K562 (cell line): ENCODE results near the gene HS6ST1. TPM values are rescaled to one million over a fixed set of nuclear protein-coding genes. Genes with fewer than 3 reads are reported as not detected.

Source experiments
- FOXK1 ChIP-seq: sonication (generic); formaldehyde crosslinking; IDR thresholded peaks from 2 replicates; pipeline ENCODE4 v1.8.0; 2022; ENCODE audit warnings: missing genetic modification reagents, mild to moderate bottlenecking, borderline replicate concordance
- HNRNPUL1 ChIP-seq: fragments of 200-400 bp; formaldehyde crosslinking; IDR thresholded peaks from 2 replicates; pipeline ENCODE4 v1.6.1; 2017; ENCODE audit warnings: low read length
- NBN ChIP-seq: fragments of 450-650 bp; IDR thresholded peaks from 2 replicates; pipeline ENCODE4 v1.6.1; 2016; ENCODE audit warnings: low read depth, mild to moderate bottlenecking
- NR1H2 ChIP-seq: sonication (generic); formaldehyde crosslinking; IDR thresholded peaks from 2 replicates; pipeline ENCODE4 v1.4.0; 2020; ENCODE audit warnings: mild to moderate bottlenecking, missing genetic modification reagents
- POLR2AphosphoS5 ChIP-seq: IDR thresholded peaks from 2 replicates; pipeline ENCODE4 v1.6.1; 2011; ENCODE audit warnings: mild to moderate bottlenecking, low read depth, low read length, moderate library complexity; ENCODE audit not compliant: control insufficient read depth, insufficient read depth
- SIN3A ChIP-seq, 2 experiments: fragments of 150-350 bp in 1 of 2; IDR thresholded peaks; 2 replicates each; pipeline ENCODE4 v1.6.1; 2011 to 2016; ENCODE audit warnings: borderline replicate concordance in 2 of 2, low read depth in 2 of 2, low read length in 2 of 2, mild to moderate bottlenecking in 2 of 2, moderate library complexity in 2 of 2; ENCODE audit not compliant: control insufficient read depth in 1 of 2
- SMARCB1 ChIP-seq: IDR thresholded peaks from 2 replicates; pipeline ENCODE4 v1.6.1; 2011; ENCODE audit warnings: improper control_type of control experiment, low read depth; ENCODE audit not compliant: insufficient read length
- U2AF1 ChIP-seq: fragments of 200-400 bp; formaldehyde crosslinking; optimal IDR thresholded peaks from 2 replicates; pipeline ENCODE3; 2017; ENCODE audit warnings: mild to moderate bottlenecking, low read depth, low read length, moderate library complexity
- ZFPM2 ChIP-seq: fragments of 250-450 bp; sonication (Bioruptor Pico); IDR thresholded peaks from 2 replicates; pipeline ENCODE4 v1.5.1; 2022; ENCODE audit warnings: mild to moderate bottlenecking
- polyA plus RNA-seq, 8 experiments: library from polyadenylated mRNA; depleted of rRNA in 4 of 8; stranded (reverse) in 5 of 8; unstranded in 3 of 8; fragments of >200 nt; fragmentation: Nextera tagmentation in 2 of 8; fragmentation: Illumina TruSeq in 1 of 8; extraction: Ambion mirVana in 2 of 8; extraction: Trizol in 1 of 8; gene quantifications; 2 replicates each; pipeline versions ENCODE4 v1.2.1 to v1.2.3, GENCODE V29; 2011 to 2014; ENCODE audit warnings: inconsistent platforms in 1 of 8, missing spikeins in 1 of 8
- total RNA-seq, 7 experiments: library from RNA; depleted of rRNA in 6 of 7; stranded (reverse); fragments of >200 nt in 6 of 7; fragmentation: Illumina TruSeq in 2 of 7; extraction: Trizol in 2 of 7; gene quantifications; 2 replicates each; pipeline versions ENCODE4 v1.2.1 to v1.2.3, GENCODE V29; 2011 to 2021; ENCODE audit warnings: low replicate concordance in 1 of 7
- TF ChIP-seq, protein P1 (sequence below), 3 experiments: IDR thresholded peaks in 2 of 3; conservative IDR thresholded peaks in 1 of 3; 2 replicates each; pipeline ENCODE4 v1.5.1; 2011 to 2012; ENCODE audit warnings: low read length in 3 of 3, mild to moderate bottlenecking in 3 of 3, control low read depth in 2 of 3, improper control_type of control experiment in 1 of 3, inconsistent platforms in 1 of 3, low read depth in 1 of 3, mixed read lengths in 1 of 3, moderate library complexity in 1 of 3; ENCODE audit not compliant: insufficient read depth in 2 of 3
- TF ChIP-seq, protein P2 (sequence below): fragments of 450-650 bp; IDR thresholded peaks from 2 replicates; pipeline ENCODE4 v1.6.1; 2016; ENCODE audit warnings: low read depth, mild to moderate bottlenecking, moderate library complexity

The HS6ST1 gene
- total and polyA plus RNA-seq, 9 of the 15 experiments (the other 6 are each of a cell fraction or from before 2014, with no cell fraction given), result 0.06 to 7.4 (median 3.8) TPM

DNA sequence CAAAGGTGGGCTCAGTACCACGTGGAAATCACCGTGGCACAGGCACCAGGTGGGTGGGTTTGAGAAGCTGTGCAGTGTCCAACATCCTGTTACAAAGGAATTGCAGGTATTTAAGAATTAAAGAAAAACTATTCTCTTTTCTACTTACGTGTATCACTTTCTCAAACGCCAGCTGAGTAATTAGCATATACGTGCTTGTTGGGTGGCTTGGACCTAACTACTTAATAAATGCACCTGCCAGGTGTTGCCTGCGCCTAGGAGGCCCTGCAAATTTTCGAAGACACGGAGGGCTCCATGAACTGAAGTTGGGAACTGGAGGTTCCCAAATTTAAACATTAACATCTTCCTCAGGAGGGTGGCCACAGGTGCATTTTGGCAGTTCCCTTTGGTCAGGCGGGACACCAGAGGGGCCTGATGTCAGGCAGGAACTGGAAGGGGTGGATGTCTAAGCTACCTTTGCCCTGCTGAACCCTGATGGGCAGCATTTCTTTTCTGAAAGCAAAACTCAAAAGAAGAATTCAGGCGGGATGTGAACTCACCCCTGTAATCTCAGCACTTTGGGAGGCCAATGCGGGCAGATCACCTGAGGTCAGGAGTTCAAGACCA, 84.8 kb downstream of the HS6ST1 start (continued):
- TF ChIP-seq, protein P1, sequence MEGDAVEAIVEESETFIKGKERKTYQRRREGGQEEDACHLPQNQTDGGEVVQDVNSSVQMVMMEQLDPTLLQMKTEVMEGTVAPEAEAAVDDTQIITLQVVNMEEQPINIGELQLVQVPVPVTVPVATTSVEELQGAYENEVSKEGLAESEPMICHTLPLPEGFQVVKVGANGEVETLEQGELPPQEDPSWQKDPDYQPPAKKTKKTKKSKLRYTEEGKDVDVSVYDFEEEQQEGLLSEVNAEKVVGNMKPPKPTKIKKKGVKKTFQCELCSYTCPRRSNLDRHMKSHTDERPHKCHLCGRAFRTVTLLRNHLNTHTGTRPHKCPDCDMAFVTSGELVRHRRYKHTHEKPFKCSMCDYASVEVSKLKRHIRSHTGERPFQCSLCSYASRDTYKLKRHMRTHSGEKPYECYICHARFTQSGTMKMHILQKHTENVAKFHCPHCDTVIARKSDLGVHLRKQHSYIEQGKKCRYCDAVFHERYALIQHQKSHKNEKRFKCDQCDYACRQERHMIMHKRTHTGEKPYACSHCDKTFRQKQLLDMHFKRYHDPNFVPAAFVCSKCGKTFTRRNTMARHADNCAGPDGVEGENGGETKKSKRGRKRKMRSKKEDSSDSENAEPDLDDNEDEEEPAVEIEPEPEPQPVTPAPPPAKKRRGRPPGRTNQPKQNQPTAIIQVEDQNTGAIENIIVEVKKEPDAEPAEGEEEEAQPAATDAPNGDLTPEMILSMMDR (IDR thresholded peaks at IDR 0.05 in 2 of 3, conservative IDR thresholded peaks at IDR 0.05 in 1 of 3; ENCODE audit: insufficient read depth in 2 of 3, low read depth in 1 of 3, low read length in 3 of 3), result peak in 1 of 3 experiments; percentile 8; a peak in 1 of 6 replicates
- TF ChIP-seq ZFPM2 (CRISPR knock-in tag) (no peak), FOXK1 (no peak), SIN3A (IDR thresholded peaks at IDR 0.05; ENCODE audit: borderline replicate concordance in 2 of 2, control insufficient read depth in 1 of 2, low read depth in 2 of 2, low read length in 2 of 2) (no peak), NBN (no peak), NR1H2 (CRISPR knock-in tag) (no peak), POLR2AphosphoS5 (no peak), SMARCB1 (no peak), U2AF1 (no peak), HNRNPUL1 (no peak)
- TF ChIP-seq, protein P2, sequence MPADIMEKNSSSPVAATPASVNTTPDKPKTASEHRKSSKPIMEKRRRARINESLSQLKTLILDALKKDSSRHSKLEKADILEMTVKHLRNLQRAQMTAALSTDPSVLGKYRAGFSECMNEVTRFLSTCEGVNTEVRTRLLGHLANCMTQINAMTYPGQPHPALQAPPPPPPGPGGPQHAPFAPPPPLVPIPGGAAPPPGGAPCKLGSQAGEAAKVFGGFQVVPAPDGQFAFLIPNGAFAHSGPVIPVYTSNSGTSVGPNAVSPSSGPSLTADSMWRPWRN, result no peak
